Occipital lobe (tissue), 2 donors: ENCODE data around the gene DOCK2. TPM values are rescaled to one million over a fixed set of nuclear protein-coding genes. Genes with fewer than 3 reads are reported as not detected.
A peak's percentile ranks its signal among the peaks of the same experiment; 100 is the strongest.
"Not testable (repeated sequence)": the region's sequence is repeated elsewhere in the genome, so short reads cannot be mapped to it uniquely, and the experiment has no call there.

Source experiments
- DNase-seq: peaks from one replicate; lab custom pipeline; 2025; lab: John Stamatoyannopoulos, UW
- total RNA-seq: library from RNA; depleted of rRNA; stranded (reverse); fragments of >200 nt; gene quantifications from one replicate; pipeline ENCODE4 v1.2.3, GENCODE V29; 2014

The DOCK2 gene
- total RNA-seq, 1 donor from 2014 or later = 6.4 TPM

DNA sequence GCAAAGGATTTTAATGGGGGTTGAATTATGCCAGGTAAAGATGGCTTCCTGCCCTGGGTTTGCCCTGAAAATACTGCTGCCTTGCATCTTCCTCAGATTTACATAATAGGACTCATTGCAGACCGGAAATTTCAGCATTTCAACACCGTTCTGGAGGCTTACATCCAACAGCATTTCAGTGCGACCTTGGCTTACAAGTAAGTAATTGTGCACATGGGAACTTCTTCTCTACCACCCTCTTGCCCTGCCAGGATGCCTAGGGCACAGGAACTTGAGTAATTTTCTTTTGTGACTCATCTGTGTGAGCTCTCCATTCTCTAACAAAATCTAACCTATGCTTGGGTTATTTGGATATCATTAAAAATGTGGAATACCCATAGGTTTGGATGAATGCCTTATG is 80.2 kb downstream of the DOCK2 start:
- no peak for DNase-seq

DNA sequence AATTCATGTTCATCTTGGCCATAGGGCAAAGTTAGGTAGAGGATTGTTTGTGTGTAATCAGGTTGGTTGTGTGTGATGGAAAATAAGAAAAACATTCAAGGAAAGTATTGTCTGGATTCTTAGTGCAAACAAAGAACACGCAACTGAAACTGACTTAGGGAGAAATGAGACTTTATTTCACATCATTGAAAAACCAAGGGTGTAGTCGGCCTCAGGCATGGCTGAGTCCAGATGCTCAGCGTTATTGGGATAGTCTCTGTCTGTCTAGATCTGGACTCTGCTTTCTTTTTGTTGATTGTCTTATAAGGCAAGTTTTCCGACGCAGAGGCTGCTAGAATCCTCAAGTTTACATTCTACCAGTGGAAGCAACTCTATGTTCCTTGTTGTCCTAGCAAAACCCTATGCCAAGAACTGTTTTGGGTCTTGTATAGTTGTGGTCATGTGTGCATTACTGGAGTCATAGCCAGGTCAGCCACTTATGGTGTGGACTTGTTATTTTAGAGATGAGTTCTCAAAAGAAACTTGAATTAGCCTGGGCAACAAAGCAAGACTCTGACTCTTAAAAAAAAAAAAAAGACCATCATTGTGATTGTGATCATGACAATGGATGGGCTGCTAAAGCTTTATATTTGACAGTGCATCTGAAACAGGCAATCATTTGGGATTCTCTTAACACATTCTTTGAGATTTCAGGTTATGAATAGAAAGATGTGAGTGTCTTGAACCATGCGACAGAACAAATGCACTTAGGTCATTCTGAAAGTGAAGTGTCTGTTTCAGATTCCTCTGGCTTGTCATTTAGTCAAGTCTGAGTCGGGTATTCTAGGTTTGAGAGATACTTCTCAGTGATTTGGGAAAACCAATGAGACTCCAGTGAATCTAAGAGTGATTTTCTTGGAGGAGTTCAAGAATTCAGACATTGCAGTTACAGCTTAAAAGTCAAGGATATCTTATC is 82.6 kb downstream of the DOCK2 start:
- no peak for DNase-seq

DNA sequence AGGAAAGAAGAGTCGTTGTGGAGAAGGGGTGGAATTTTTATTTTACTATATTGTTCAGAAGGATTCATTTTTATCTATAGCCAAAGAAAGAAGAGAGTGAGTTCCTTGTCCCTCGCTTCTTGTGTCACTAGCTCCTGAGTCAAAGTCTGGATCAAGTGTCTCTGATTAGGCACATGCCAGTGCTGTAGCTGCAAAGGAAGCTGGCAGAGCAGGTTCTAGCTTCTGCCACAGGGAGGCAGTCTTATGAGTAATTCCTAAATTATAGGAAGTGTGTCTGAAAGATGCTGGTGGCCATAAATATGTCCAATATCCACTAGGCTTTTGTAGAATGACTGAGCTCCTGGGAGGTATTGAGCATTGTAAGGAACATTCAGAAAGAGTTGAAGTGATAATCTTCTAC is 84.7 kb downstream of the DOCK2 start:
- DNase-seq = no peak

DNA sequence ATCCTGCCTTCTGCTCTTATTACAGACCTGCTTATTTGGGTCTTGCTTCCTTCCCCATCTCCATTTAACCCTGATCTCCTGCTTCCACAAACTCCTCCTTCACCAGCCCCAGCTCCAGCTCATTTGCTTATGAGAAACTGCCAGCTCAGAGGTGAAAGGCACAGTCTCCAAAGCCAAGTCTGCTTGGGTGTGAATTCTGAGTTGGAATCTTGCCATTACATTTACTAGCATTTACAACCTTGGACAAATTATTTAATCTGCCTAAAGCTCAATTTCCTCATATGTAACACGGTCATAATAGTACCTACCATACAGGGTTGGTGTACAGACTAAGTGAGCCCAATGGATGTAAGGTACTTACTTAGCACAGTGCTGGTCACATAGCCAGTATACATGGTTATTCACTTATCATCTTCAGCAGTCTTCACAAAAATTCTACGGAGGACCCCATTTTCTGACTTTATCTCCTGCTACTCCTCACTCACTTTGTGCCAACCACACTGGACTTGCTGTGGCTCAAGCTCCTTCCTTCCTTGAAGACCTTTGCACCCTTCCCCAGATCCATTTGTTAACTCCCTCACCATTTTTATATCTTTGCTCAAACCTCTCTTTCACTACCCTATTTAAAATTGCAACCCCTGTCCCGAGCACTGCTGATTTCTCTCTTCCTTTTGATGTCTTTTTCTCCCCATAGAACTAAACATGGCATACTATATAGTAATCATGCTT is 86.2 kb downstream of the DOCK2 start:
- no peak for DNase-seq

DNA sequence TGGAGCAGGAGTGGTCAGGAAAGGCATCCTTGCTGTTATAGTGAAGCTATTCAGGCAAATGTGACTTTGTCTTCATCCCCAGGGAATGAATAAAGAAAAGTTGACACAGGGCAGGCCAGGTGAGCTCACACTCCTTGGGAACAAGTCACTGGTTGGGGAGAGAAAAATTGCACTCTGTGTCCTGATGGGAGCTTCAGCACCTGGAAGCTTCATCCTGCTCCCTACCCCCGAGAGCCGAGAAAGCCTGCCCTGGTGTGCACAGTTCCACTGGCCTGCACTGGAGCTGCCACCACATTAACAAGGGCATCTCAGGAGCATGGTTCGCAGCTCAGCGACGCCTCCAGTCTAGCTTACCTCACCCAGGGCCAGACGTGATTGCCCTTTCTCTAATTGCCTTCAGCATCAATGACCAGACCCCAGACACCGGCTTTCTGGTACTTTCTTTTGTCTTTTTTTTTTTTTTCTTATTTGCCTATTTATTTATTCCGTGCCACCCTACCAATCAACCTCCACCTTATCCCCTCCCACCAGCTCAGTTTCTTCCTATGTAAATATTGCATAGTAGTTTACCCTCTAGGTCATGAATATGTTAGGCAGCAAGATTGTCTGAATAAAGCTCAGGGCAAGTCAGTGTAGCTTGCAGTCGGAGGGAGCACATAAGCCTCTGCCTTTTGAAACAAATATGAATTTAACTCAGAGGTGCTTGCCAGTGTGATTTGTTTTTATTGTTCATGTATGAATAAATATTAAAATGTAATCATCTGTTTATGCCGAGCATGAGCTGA is 87.4 kb downstream of the DOCK2 start:
- DNase-seq = no peak

DNA sequence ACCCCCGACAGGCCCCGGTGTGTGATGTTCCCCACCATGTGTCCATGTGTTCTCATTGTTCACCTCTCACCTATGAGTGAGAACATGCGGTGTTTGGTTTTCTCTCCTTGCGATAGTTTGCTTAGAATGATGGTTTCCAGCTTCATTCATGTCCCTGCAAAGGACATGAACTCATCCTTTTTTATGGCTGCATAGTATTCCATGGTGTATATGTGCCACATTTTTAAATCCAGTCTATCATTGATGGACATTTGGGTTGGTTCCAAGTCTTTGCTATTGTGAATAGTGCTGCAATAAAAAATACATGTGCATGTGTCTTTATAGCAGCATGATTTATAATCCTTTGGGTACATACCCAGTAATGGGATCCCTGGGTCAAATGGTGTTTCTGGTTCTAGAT is 88.6 kb downstream of the DOCK2 start:
- not testable (repeated sequence) for DNase-seq

DNA sequence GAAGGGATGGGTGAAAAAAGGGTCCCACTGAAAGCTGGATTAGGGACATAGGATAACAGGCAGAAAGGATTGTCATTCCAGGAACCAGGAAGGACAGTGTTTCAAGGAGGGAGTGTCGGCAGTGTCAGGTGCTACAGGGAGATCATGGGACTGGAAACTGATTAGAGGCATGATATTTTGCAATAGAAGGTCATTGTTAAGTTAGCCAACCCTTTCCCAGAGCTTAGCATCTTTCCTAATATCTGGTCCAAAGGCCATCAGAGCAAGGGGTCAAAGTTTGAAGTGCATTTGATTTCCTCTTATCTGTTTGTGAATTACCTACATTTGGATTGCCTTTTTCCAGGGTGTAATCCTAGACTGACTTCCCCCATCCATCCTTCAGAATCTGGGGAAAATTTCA is 91.3 kb downstream of the DOCK2 start:
- no peak for DNase-seq

DNA sequence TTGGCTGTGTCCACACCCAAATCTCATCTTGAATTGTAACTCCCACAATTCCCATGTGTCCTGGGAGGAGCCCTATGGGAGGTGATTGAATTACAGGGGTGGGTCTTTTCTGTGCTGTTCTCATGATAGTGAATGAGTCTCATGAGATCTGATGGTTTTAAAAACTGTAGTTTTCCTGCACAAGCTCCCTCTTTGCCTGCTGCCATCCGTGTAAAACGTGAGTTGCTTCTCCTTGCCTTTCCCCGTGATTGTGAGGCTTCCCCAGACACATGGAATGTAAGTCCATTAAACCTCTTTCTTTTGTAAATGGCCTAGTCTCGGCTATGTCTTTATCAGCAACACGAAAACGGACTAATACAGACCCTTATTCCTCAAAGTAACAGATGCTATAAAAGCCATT is 94.1 kb downstream of the DOCK2 start:
- no peak for DNase-seq

DNA sequence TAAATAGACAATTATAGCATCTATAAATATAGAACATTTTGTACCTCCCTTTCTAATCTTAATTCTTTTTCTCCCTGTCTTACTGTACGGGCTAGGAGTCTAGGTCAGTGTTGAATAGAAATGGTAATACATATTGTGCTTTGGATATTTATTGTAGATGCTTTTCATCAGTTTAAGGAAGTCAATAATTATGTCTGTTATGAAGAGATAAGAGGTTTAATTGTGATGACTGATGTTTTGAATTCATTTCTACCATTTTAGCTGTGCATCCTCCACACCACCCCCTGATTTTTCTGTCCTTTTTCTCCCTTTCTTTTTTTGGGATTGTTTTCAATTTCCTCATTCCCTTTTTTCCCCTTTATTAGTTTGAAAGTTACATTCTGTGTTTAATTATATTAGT is 95.8 kb downstream of the DOCK2 start:
- DNase-seq = no peak

DNA sequence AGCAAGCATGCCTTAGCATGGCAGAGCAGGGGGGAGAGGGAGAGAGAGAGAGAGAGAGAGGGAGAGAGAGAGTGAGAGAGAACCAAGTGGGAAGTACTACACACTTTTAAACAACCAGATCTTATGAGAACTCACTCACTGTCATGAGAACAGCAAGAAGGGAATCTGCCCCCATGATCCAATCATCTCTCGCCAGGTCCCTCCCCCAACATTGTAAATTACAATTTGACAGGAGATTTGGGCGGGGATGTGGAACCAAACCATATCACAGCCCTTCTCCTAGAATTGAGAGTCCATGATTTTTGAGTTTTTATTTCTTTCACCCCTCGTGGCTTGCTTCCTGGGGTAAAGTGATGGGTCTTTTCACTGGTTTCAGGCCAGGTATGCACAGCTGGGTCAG is 98.8 kb downstream of the DOCK2 start:
- DNase-seq = no peak

DNA sequence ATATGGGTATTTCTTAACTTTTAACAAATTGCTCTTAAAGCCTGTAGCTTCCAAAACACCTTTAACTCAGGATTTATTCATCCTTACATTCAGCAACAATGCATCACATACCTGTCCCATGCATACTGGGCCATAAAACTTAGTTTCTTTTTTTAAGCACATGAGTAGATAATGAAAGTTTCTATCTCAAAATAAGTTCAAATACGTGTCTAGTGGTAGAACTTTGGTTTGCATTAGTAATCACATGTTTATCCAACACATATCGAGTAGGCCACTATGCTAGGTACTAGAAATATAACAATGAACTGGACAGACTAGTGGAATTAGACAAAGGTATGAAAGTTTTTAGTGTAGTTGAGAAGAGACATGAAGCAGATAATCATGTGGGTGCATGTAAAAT is 99.6 kb downstream of the DOCK2 start:
- no peak for DNase-seq

DNA sequence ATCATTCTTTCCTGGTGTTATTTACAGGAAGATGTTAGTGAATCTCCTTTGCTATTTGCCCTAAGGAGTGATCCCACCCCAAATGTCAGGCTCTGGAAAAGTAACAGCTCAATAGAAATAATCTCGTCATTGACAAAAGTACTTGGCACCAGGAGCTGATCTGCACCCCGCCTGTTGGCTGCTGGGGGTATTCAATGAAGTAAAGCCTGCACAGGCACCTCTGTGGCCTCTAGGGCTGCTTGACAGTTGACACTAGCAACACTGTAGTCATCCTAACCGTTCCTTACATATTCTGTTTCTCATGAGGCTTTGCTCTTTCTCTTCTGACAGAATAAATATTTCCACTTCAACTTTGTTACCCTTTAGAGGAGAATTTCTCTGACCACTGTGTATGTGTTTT is 103.4 kb downstream of the DOCK2 start:
- no peak for DNase-seq

DNA sequence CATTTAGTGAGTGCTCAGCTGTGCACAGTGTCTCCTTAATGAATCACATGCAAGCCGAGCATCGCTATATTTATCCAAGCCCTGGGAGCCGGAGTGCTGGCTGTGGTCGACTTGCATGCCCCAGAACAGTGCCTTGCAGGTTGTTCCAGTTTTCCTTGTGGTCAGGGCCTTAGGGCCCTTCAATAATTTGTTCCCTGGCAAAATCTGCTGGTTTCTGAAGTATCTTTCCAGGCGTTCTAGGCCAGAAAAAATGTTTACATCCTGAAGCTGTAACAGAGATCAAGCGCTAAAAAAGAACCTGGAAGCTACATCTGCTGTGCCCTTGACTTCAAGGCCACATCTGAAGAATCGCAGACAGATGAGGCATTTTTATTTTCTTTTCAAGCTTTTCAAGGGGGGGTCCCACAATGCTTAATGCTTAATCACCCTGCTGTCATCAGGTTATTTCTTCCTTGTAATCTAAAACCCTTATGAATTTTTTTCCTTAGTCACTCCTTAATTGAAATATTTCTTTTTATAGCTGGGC is 105.8 kb downstream of the DOCK2 start:
- peak; percentile 54 for DNase-seq

DNA sequence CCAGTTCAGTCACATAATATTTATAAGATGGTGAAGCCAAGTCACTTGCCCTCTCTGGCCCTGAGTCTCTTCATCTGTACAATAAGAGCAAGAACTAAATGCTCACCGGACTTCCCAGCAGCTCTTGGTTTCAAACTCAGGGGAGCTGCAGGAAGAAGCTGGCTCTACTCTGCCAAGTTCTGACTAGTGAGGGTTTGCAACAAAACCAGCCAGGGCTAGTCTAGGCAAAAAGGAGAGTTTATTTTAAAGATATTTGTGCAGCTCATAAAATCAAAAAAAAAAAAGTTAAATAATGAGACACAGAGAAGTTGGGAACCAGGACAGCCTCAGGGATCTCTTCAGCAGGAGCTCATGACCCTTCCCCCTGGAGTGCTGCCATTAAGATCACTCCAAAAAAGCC is 107.3 kb downstream of the DOCK2 start:
- no peak for DNase-seq

DNA sequence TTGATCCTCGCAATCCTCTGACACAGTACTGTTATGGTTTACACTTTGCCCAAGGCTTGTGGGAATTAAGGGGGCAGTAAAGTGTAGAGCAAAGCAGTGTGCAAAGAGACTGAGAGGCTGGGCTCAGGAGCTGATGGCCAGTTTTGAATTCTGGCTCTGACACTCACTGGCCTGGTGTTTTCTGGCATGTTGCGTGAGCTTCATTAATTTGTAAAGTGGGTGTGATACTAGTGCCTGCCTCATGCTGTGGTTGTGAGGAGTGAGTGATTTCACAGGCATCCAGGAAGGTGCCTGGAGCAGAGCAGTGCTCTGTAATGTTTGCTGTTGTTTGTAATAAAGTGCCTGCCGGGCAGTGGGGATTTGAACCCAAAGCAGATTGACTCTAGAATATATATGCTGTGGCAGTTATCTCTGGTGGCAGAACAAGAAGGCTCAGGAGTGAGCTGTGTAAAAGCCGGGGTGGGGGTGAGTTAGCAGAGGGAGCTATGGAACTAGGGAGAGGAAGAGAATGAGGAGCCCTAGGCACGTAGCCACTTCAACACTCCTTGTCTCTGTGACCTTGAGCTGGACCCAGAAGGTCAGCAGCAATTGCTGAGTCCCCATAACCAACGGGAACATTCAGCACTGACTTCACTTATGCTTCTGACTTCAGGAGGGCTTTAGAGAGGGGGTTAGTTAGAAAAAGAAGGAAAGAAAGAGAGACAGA is 108.5 kb downstream of the DOCK2 start:
- DNase-seq = no peak

DNA sequence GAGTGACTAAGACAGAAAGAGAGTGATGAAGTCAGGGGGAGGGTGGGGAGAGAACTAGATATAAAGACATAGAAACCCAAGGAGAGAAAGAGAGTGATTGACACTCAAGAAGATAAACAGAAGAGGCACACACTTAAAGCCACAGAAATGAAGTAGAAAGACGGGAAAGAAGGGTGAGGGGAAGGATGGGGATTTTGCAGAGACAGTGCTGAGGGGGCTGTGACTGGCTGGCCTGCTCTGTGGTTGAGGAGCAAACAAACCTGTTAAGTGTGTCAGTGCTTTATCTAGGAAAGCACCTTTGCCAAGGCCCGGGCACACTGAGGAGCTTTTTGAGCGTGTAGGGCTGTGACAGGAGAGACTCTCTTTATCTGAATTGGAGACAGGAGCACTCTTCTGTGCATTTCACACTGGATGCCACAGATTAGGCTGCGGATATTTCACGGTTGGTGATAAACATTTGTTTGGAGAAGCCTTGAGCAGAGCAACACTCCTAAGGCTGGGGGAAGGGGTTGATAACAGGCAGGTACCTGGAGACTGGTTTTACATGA is 109.1 kb downstream of the DOCK2 start:
- DNase-seq = no peak

DNA sequence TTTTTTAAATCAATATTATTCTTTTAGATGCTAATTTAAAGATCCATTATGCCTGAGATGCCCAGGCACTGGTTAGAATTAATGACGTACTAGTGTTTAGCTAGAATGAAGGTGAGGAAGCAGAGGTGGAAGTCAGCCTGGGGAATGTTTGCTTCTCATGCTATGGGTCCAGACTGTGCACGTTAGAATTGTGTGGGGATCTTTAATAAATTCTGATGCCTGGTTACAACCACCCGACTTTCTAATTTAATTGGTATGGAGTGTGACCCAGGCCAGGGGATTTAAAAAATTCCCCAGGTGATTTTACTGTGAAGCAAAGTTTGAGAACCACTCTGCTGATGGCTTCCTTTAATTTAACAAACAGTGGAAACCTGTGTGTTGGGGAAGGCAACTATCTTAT is 111.1 kb downstream of the DOCK2 start:
- no peak for DNase-seq

DNA sequence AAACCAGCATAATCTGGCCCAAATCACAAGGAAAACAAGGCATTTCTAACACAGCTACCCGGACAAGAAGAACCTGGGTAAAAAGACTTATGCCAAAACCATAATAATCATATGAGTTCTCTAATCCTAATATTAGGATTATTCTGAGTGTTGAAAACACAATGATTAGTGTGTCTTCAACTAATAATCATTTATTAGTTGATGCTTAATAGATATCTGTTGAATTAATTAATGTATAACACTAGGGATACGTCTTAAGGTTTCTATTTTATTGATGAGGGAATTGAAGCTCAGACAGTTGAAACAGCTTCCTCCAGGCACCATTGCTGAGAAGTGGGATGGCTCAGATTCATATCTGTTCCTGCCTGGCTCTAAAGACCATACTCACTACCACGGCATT is 112.2 kb downstream of the DOCK2 start:
- DNase-seq = no peak

DNA sequence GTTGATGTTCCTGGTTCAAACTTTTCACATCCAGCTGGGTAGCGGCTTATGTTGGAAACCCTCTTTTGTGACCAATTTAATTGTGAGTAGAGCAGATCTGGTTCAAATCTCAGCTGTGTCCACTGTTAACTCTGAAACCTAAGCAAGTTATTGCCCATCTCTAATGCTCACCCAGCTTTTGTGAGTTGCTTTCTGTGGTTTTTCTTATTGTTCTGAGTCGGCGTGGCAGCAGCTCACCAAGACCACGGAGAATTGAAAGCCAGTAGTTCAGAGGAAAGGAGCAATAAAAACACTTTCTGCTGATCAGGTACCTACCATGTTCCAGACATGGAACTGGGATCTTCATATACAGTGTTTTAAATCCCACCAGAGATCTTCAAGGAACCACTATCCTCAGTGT is 114.4 kb downstream of the DOCK2 start:
- no peak for DNase-seq

DNA sequence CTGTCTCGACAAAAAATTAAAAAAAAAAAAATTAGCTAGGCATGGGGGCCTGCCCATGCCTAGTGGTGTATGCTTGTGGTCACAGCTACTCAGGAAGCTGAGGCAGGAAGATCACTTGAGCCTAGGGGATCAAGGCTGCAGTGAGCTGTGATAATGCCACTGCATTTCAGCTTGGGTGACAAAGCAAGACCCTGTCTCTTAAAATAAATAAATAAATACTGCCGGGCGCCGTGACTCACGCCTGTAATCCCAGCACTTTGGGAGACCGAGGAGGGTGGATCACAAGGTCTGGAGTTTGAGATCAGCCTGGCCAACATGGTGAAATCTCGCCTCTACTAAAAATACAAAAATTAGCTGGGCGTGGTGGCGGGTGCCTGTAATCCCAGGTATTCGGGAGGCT is 115.5 kb downstream of the DOCK2 start:
- DNase-seq = not testable (repeated sequence)

DNA sequence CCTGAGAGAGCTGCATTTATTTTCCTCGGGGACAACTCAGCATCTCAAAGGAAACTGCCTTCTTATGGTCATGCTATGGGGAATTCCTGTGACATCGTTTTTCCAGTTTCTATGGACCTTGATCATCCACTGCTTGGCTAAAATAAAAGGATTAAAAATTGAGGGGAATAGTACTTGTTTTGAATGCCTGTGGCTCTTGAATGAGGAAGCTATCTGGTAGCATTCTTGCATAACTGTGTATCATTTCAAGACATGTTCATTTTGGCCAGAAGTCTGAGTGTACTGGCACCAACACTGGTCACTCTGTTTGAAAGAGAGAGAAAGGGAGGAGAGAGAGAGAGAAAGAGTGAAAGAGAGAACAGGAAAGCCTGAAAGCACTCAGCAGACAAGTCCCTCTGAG is 116.7 kb downstream of the DOCK2 start:
- DNase-seq = no peak
